Breast epithelium (tissue), 4 donors: Measurements from ENCODE around the gene TMEM63B. TPM values are rescaled to one million over a fixed set of nuclear protein-coding genes. Genes with fewer than 3 reads are reported as not detected.
A peak's percentile ranks its signal among the peaks of the same experiment; 100 is the strongest.

Experiments
- DNase-seq, 2 donors: peaks; one replicate each; pipeline ENCODE4 v3.0.0-alpha.2; 2019; ENCODE audit warnings: low spot score in 2 of 2
- H3K27ac ChIP-seq, 2 donors: fragments of 200-600 bp; sonication (generic) in 1 of 2; one replicate each; pipeline ENCODE4 v1.5.1; 2016 to 2019; ENCODE audit warnings: mild to moderate bottlenecking in 1 of 2
- H3K27me3 ChIP-seq, 2 donors: fragments of 200-600 bp; sonication (generic) in 1 of 2; one replicate each; pipeline versions ENCODE4 v1.5.1 to v1.6.0; 2017 to 2019; ENCODE audit warnings: control low read depth in 1 of 2, mild to moderate bottlenecking in 1 of 2
- H3K36me3 ChIP-seq: fragments of 200-600 bp; one replicate; pipeline ENCODE4 v1.5.1; 2019
- H3K4me1 ChIP-seq, 2 donors: fragments of 200-600 bp; sonication (generic); one replicate each; pipeline ENCODE4 v1.5.1; 2016 to 2019; ENCODE audit warnings: control low read depth in 1 of 2
- H3K4me3 ChIP-seq, 3 donors: fragments of 200-600 bp; sonication (generic); 1 replicate in 2 of 3; 2 replicates in 1 of 3; pipeline ENCODE4 v1.5.1; 2016 to 2019; ENCODE audit warnings: mild to moderate bottlenecking in 3 of 3, moderate library complexity in 2 of 3
- H3K9me3 ChIP-seq, 2 donors: fragments of 200-600 bp; sonication (generic) in 1 of 2; one replicate each; pipeline ENCODE4 v1.5.1; 2016 to 2019; ENCODE audit warnings: control low read depth in 1 of 2
- CTCF ChIP-seq, 3 donors: fragments of 450-650 bp; IDR thresholded peaks; one replicate each; pipeline ENCODE4 v1.5.1; 2016 to 2017; ENCODE audit warnings: antibody characterized with exemption in 3 of 3, mild to moderate bottlenecking in 3 of 3, moderate library complexity in 3 of 3
- POLR2A ChIP-seq: fragments of 450-650 bp; IDR thresholded peaks from one replicate; pipeline ENCODE4 v1.6.1; 2016; ENCODE audit warnings: antibody characterized with exemption, mild to moderate bottlenecking, moderate library complexity
- POLR2AphosphoS5 ChIP-seq, 3 donors: sonication (generic); formaldehyde crosslinking; IDR thresholded peaks; one replicate each; pipeline ENCODE4 v1.6.1; 2017; ENCODE audit warnings: antibody characterized with exemption in 3 of 3
- intact Hi-C: fragments of 100-400 bp; cut with DNase I; formaldehyde crosslinking; loops from one replicate; pipeline ENCODE4 v1.15.1; 2023; ENCODE audit warnings: low total_unique reads
- total RNA-seq, 3 donors: library from RNA; depleted of rRNA; stranded (reverse); fragments of >200 nt; gene quantifications; one replicate each; pipeline ENCODE4 v1.1.0, GENCODE V29; 2016

Gene TMEM63B
- total RNA-seq, 3 donors from 2014 or later, result 16.7 to 21.8 (median 18.9) TPM

- H3K9me3 ChIP-seq, result no peaks in the 10 kb centered on the region
- TF ChIP-seq CTCF (IDR thresholded peaks at IDR 0.05) (no peak), POLR2AphosphoS5 (IDR thresholded peaks at IDR 0.05) (no peak), POLR2A (no peak)
- H3K27me3 ChIP-seq, result no peaks in the 10 kb centered on the region
- DNase-seq, result no peak
- peaks cover 0 to 7% of the 10 kb centered on the region in 2 donors for H3K4me1 ChIP-seq
- peaks cover 4% of the 10 kb centered on the region for H3K36me3 ChIP-seq
- H3K27ac ChIP-seq, result no peak overlapping the region
- intact Hi-C loops, result no loop called here
- no peak overlapping the region for H3K4me3 ChIP-seq
Measured at GRCh38 chr6:44113414-44113813, 13.9 kb upstream of the TMEM63B start.

GRCh38 chr6:44115866-44116265 is 11.5 kb upstream of the TMEM63B start:
- H3K4me3 ChIP-seq, result no peak overlapping the region
- peaks cover 4% of the 10 kb centered on the region for H3K36me3 ChIP-seq
- H3K9me3 ChIP-seq, result no peaks in the 10 kb centered on the region
- H3K4me1 ChIP-seq, result peaks cover 0 to 7% of the 10 kb centered on the region in 2 donors
- peak in 1 of 2 donors; percentile 84 for DNase-seq
- no peaks in the 10 kb centered on the region for H3K27me3 ChIP-seq
- peak overlapping the region; percentile 20 to 80 for H3K27ac ChIP-seq
- no peak for TF ChIP-seq POLR2A
- no peak for TF ChIP-seq POLR2AphosphoS5 (IDR thresholded peaks at IDR 0.05)
- TF ChIP-seq CTCF (IDR thresholded peaks at IDR 0.05), result no peak
- intact Hi-C loops, result no loop called here

GRCh38 chr6:44116641-44117382 is 10.5 kb upstream of the TMEM63B start:
- no peaks in the 10 kb centered on the region for H3K9me3 ChIP-seq
- H3K4me1 ChIP-seq, result peaks cover 0 to 7% of the 10 kb centered on the region in 2 donors
- H3K27ac ChIP-seq, result peak overlapping the region in 1 of 2 donors; percentile 80
- DNase-seq, result no peak
- intact Hi-C loops, result no loop called here
- no peak for TF ChIP-seq CTCF (IDR thresholded peaks at IDR 0.05)
- no peak overlapping the region for H3K4me3 ChIP-seq
- peaks cover 4% of the 10 kb centered on the region for H3K36me3 ChIP-seq
- H3K27me3 ChIP-seq, result no peaks in the 10 kb centered on the region

GRCh38 chr6:44117397-44118128 is 9.8 kb upstream of the TMEM63B start:
- Histone ChIP-seq H3K27me3 (no peaks in the 10 kb centered on the region), H3K9me3 (no peaks in the 10 kb centered on the region), H3K36me3 (peaks cover 4% of the 10 kb centered on the region), H3K4me1 (peaks cover 0 to 7% of the 10 kb centered on the region in 2 donors), H3K27ac (peak overlapping the region in 1 of 2 donors; percentile 80), H3K4me3 (no peak overlapping the region)
- TF ChIP-seq POLR2A (no peak), CTCF (IDR thresholded peaks at IDR 0.05) (no peak), POLR2AphosphoS5 (IDR thresholded peaks at IDR 0.05) (no peak)
- no peak for DNase-seq
- intact Hi-C loops, result no loop called here

GRCh38 chr6:44119704-44120262 is 7.6 kb upstream of the TMEM63B start:
- DNase-seq, result no peak
- intact Hi-C loops, result no loop called here

More at GRCh38 chr6:44119704-44120262, 7.6 kb upstream of the TMEM63B start:
- Histone ChIP-seq H3K4me1 (peaks cover 0 to 7% of the 10 kb centered on the region in 2 donors), H3K4me3 (no peak overlapping the region), H3K27me3 (no peaks in the 10 kb centered on the region), H3K9me3 (no peaks in the 10 kb centered on the region), H3K36me3 (no peaks in the 10 kb centered on the region), H3K27ac (peak overlapping the region in 1 of 2 donors; percentile 33)
- no peak for TF ChIP-seq POLR2AphosphoS5 (IDR thresholded peaks at IDR 0.05)
- TF ChIP-seq CTCF (IDR thresholded peaks at IDR 0.05), result no peak
- TF ChIP-seq POLR2A, result no peak
